ENCODE measurements around the gene WSCD2. TPM values are rescaled to one million over a fixed set of nuclear protein-coding genes. Genes with fewer than 3 reads are reported as not detected.

Gene WSCD2
- total RNA-seq, 1 donor from 2014 or later, result not detected

GRCh38 chr12:108273217-108273616 lies 144.1 kb downstream of the WSCD2 start:
- FAIRE-seq, result no peak
- DNase-seq (ENCODE audit: low read depth), result no peak
- no peak for TF ChIP-seq CTCF (IDR thresholded peaks at IDR 0.05; ENCODE audit: insufficient read depth, low read length, severe bottlenecking)
- Histone ChIP-seq H3K36me3 (ENCODE audit: control insufficient read depth, insufficient read depth, low read length) (no peaks in the 10 kb centered on the region), H3K27me3 (ENCODE audit: control insufficient read depth, insufficient read depth, low read length) (no peaks in the 10 kb centered on the region), H3K4me3 (ENCODE audit: low read depth, low read length) (no peak overlapping the region)

- H3K27me3 ChIP-seq (ENCODE audit: control insufficient read depth, insufficient read depth, low read length), result no peaks in the 10 kb centered on the region
- DNase-seq (ENCODE audit: low read depth), result no peak
- H3K36me3 ChIP-seq (ENCODE audit: control insufficient read depth, insufficient read depth, low read length), result no peaks in the 10 kb centered on the region
- FAIRE-seq, result no peak
- no peak overlapping the region for H3K4me3 ChIP-seq (ENCODE audit: low read depth, low read length)
- no peak for TF ChIP-seq CTCF (IDR thresholded peaks at IDR 0.05; ENCODE audit: insufficient read depth, low read length, severe bottlenecking)
Observed at GRCh38 chr12:108277613-108278012, 148.5 kb downstream of the WSCD2 start.

GRCh38 chr12:108282160-108282559 lies 153.1 kb downstream of the WSCD2 start:
- DNase-seq (ENCODE audit: low read depth), result no peak
- no peaks in the 10 kb centered on the region for H3K27me3 ChIP-seq (ENCODE audit: control insufficient read depth, insufficient read depth, low read length)
- H3K4me3 ChIP-seq (ENCODE audit: low read depth, low read length), result no peak overlapping the region
- H3K36me3 ChIP-seq (ENCODE audit: control insufficient read depth, insufficient read depth, low read length), result no peaks in the 10 kb centered on the region
- FAIRE-seq, result peak; percentile 55
- TF ChIP-seq CTCF (IDR thresholded peaks at IDR 0.05; ENCODE audit: insufficient read depth, low read length, severe bottlenecking), result no peak

GRCh38 chr12:108282676-108283075 lies 153.6 kb downstream of the WSCD2 start:
- FAIRE-seq (no peak), DNase-seq (ENCODE audit: low read depth) (no peak)
- H3K36me3 ChIP-seq (ENCODE audit: control insufficient read depth, insufficient read depth, low read length), result no peaks in the 10 kb centered on the region
- no peaks in the 10 kb centered on the region for H3K27me3 ChIP-seq (ENCODE audit: control insufficient read depth, insufficient read depth, low read length)
- no peak for TF ChIP-seq CTCF (IDR thresholded peaks at IDR 0.05; ENCODE audit: insufficient read depth, low read length, severe bottlenecking)
- H3K4me3 ChIP-seq (ENCODE audit: low read depth, low read length), result no peak overlapping the region

- Histone ChIP-seq H3K4me3 (ENCODE audit: low read depth, low read length) (no peak overlapping the region), H3K36me3 (ENCODE audit: control insufficient read depth, insufficient read depth, low read length) (no peaks in the 10 kb centered on the region), H3K27me3 (ENCODE audit: control insufficient read depth, insufficient read depth, low read length) (no peaks in the 10 kb centered on the region)
- no peak for TF ChIP-seq CTCF (IDR thresholded peaks at IDR 0.05; ENCODE audit: insufficient read depth, low read length, severe bottlenecking)
- no peak for FAIRE-seq
- no peak for DNase-seq (ENCODE audit: low read depth)
Observed at GRCh38 chr12:108284163-108284562, 155.1 kb downstream of the WSCD2 start.

- DNase-seq (ENCODE audit: low read depth) (no peak), FAIRE-seq (no peak)
- no peaks in the 10 kb centered on the region for H3K36me3 ChIP-seq (ENCODE audit: control insufficient read depth, insufficient read depth, low read length)
- no peaks in the 10 kb centered on the region for H3K27me3 ChIP-seq (ENCODE audit: control insufficient read depth, insufficient read depth, low read length)
- TF ChIP-seq CTCF (IDR thresholded peaks at IDR 0.05; ENCODE audit: insufficient read depth, low read length, severe bottlenecking), result no peak
- no peak overlapping the region for H3K4me3 ChIP-seq (ENCODE audit: low read depth, low read length)
Observed at GRCh38 chr12:108285016-108285415, 155.9 kb downstream of the WSCD2 start.

All from bronchial epithelial cell (primary cell).